Stimulated activated CD8-positive, alpha-beta memory T cell treated with anti-CD3 and anti-CD28 coated beads, Interleukin-12 subunit alpha, Interleukin-12 subunit beta, amount 100 ng/mL, for 4 hours (primary cell): ENCODE data around the gene NR2F1.
"Not testable (repeated sequence)": the region's sequence is repeated elsewhere in the genome, so short reads cannot be mapped to it uniquely, and the experiment has no call there.

ENCODE experiments used
- DNase-seq: peaks from one replicate; pipeline ENCODE4 v3.0.0-alpha.2; 2020; ENCODE audit warnings: low read depth

The NR2F1 gene

DNA sequence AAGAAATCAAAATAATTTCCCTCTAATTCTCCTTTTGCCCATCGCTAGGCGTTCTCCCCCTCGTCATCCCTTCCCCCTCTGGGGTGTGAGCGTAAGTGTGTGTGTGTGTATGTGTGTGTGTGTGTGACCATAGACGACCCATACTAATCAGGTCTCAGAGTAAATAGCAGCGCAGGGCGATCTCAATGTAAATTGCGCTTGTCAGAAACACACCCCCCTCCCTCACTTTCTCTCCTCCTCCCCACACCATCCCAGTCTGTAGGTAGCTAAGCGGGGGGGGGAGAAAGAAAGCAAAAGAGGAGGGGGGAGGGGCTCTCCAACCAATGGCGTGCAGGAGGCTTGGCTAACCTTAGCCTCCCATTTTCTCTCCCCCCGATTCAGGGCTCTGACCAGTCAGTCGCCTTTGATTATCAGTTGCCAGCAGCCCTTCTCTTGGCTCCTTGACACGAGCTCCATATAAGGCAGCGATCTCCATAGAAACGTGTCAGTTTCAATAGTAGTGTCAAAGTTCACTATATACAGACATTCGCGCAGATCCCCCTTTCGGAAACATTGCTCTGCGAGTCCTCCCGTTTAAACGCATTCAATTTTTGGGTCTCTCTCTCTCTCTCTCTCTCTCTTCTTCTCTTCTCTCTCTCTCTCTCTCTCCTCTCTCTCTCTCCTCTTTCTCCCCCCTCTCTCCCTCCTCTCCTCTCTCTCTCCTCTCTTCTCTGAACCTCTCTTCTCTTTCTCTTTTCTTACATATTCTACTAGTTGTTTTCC is at the start of gene NR2F1:
Gene NR2F1 (plus strand): TSS at position 546 of the 762 bp plus-strand sequence. CDS start 1,802 bp downstream, outside the sequence.
- DNase-seq = no peak

GRCh38 chr5:93545872-93546271 is 37.1 kb upstream of the NR2F1 start:
- DNase-seq = no peak

- DNase-seq = not testable (repeated sequence)
Observed at GRCh38 chr5:93549594-93549993, 33.4 kb upstream of the NR2F1 start.

- DNase-seq = no peak
Observed at GRCh38 chr5:93557021-93557604, 25.9 kb upstream of the NR2F1 start.

DNA sequence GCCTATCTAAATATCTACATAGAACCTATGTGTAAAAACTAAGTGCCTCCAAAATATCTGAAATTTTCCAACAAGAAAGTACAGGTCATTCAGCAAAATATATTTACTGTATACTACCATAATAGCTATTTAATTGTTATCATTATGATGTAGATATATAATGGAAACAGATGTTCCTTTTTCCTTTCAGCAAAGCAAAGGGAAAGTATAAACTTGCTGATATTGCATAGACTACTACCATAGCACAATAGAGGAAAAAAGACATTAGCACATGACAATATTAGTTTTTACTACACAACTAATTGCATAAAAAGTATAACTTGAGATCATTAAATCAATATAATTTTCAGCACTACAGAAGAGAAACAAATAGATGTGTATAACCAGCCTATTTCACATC is 16.9 kb upstream of the NR2F1 start:
- DNase-seq = no peak

DNA sequence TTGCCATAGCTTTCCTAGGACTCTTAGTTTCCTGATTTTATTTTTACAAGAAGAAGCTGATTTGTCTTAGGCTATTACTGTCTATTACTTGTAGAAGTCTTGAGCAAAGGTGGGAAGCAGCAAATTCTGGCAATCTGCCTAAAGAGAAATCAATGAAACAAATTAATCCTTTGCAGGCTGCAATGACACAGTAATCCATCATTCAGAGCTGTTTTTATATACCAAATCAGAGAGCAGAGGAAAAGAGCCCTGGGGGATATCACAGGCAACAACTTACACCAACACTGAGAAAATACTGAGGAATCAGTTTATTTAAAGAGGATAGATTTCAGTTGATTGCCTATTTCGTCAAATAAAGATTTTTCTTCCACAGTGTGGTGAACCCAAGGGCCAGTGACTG is 15.6 kb upstream of the NR2F1 start:
- no peak for DNase-seq

DNA sequence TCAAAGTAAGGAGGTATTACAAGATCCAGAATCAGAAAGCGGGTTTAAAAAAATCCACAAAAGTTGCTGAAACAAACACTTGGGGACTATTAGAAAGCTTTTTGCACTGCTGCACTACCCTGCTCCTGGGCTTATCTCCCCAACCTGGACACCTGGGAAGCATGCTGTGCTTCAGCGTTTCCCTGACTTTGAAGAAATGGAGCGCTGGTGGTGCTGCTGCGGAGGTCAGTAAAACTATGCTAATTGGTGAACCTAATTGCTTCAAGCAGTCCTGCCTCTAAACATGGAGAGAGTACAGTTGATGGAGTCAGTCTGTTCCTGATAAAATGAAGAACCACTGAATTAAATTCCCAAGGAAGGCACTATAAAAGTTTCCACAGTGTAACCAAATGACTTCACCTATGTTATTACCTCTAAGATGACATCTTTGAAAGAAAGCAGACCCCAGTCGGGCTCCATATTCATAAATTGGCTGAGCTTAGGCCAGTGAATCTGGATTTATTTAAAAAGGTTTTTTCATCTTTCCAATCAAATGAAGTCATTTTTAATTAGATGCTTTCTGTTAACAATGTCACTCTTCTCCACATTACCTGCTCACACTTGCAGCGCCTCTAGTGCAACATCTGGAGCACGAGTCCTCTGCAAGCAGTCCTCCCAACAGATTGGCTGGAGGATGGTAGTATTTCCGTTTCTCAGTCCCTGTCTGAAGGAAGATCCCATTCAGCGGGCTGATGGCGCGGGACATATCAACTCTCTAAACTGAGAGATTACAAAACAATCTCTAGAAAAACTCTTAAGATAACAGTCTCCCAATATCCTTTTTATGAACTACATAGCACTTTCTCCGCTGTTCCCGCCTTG is 13.5 kb upstream of the NR2F1 start:
- DNase-seq = no peak

GRCh38 chr5:93570294-93571113 is 12.5 kb upstream of the NR2F1 start:
- DNase-seq = no peak

DNA sequence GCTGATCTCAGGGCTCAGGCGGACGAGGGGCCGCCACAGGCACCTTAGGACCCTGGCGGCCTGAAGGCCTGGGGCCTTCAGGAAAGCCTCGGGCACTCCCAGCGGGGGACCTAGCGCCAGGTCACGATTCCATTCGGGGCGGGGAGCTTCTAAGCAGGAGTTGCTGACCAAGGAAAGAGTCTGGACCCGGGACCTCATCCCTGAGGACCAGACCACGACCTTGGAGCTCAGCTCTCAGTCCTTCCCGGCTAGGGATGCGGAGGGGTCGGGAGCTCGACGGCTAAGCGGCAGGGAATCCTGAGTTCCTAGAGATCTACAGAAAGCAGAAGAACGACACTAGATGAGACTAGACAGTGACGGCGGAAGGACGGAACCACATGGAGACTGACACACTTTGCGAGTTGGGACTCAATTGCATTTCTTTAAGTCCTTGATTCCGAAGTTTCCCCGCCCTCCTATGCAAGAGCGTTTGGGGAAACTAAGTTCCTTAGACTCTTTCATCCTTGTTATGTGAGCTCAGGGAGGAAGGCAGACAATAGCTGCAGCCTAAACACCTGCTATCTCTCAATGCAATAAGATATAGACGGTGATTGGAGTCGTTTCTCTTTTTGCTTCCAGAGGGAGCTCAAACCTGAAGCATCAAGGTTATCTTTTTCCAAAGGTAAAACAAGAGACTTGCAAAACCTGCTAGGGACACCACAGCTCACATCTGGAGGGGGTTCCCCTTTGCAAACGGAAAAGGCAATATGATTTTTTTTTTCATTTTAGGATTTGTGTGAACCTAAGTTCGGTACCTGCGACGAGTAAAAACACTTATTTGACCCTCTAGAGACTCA is 11.7 kb upstream of the NR2F1 start:
- DNase-seq = no peak

DNA sequence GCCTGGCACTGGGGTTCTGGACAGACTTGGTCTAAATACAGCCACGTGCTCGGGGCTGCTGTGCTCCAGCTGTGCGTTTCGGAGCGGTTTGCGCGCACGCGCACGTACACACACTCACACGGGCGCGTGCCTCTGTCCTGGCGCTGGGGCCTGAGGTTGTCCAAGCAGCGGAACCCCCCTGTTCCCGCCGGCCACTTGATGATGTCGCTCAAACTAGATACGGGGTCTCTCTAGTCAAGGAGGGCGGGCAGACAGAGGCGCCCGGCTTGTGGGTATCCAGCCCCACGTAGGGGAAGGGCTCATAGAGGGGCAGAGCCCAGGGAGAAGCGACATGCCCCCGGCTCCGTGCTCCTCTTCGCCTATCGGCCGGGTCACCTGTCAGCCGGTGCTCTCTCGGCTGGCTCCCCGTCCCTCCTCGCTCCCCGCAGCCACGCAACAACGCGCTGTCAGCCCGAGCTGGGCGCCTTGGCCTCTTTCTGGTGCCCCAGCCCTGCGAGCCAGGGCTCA is 10.9 kb upstream of the NR2F1 start:
- DNase-seq = no peak

- no peak for DNase-seq
Observed at GRCh38 chr5:93572608-93573353, 10.2 kb upstream of the NR2F1 start.

DNA sequence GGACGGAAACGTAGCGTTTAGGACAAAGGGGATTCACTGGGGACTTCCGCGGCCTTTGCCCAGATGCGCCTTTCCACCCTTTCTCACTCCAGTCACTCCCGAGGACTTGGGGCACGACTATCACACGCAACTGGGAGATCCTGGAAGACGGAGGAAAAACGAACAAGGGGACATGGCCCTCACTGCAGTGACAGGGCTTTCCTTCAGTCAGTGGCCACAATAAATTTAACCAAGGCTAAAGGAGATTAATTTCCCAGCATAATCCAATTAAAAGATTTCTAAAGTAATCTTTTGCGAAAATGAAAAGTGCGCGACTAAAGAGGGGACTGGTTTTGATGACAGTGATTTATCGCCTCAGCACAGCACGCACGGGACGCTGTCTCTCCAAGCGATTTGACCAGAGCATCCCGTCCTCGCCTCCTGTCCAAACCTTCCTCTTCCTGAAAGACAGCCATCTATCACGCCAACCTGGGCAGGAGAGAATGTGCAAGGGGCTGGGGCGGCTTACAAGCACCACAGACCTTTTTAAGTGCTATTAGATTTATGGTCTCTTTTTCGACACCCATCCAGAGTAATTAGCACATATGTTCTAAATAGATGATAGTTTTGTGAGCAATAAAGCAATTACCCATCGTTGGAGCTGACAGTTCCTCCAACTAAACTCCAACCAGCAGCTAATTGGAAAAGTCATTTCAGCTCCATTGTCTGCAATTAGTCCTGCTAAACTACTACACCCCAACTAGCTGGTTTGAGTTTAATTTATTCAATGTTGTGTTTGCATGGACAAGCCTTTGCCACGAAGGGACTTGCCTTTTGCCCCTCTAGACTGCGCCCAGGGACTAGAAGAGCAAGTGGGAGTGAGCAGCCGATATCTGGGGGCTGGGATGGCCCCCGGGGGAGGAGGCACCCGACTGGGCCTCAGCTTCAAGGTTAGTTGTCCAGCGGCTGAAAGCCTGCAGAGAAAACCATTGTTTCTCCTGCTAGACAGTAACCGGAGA is 9.4 kb upstream of the NR2F1 start:
- no peak for DNase-seq

GRCh38 chr5:93574491-93575305 is 8.3 kb upstream of the NR2F1 start:
- DNase-seq = no peak

DNA sequence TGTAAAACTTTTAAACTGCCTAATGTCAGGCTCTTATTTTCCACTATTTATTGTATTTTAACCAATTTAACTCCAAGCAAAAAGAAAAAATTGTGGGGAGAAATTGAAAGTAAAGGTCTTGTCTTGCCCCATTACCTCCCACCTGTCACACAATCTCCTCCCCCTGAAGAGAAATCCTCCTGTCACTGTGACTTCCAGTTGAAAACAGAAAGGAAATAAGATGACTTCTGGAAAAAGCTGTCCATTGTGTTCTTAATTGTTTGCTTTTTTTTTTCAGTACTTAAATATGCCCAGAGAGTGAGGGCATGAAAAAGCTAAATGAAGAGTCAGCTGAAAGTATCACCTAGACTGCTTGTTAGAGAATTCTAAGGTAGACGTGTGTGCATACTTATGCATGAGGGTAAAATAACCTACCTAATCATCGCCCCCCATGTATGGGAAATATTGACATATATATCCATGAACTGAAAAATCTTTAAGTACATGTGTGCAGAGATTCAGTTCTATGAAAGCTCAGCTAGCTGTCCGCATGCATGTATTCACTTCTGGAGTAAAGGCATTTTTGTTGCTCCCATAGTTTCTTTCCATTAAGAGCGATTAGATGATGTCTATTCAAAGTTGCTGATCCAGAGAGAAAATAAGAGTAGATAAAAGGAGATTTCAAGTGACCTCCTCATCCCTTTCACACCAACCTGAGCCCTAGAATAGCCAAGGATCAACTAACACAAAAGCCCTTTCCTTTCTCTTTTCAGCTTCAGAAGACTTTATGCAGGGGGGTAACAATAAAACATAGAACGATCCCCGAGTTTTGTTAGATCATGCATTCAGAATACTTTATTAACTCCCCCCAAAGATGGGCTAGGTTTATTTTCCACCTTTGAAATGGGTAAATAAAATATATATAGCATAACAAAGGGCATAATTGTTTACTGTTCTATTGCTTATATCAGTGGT is 7.3 kb upstream of the NR2F1 start:
- no peak for DNase-seq

DNA sequence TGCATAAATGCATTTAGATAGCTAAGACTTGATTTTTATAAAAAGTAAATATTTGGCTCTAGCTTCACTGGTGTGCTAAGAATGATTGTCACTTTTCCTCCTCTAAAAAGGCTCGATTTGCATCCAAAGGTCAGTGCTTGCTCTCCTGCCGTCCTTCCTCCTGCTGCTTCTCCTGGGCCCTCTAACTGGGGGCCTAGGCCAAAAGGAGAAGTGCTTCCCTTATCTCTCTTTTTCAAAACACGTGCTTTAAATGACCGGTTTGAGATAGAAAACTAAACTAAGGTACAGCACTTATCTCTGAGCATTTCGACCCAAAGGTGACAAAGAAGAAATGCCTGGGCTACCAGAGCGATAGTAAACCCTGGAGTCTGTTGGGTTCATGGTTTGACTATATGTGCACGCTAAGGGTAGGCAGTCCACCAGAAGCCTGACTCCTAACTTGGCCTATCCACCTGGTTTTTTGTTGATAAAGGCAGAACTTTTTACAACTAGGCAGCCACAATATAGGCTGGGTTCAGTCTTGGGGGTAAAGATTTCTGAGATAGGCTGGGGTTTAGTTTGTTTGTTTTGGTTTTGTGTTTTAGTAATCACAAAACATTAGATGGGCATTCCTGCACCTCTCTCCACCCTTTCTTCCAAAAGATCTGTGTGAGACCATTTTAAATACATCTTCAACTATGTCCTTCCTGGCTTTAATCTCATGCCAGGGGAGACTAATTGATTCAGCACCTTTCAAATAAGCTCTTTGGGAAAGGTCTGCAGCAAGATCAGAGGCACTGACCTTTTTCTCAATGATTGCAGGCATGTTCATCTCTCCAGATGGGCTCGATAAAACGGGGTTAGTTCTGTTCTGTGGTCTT is 5.8 kb upstream of the NR2F1 start:
- DNase-seq = no peak
